HepG2 (cell line): ENCODE data around the gene PRKCE. TPM values are rescaled to one million over a fixed set of nuclear protein-coding genes. Genes with fewer than 3 reads are reported as not detected.

Experiments used
- DNMT3B ChIP-seq: conservative IDR thresholded peaks from 2 replicates; pipeline ENCODE4 v1.6.1; 2016; ENCODE audit warnings: missing biosample characterization, control low read depth
- HNRNPLL ChIP-seq: fragments of 200-400 bp; formaldehyde crosslinking; IDR thresholded peaks from 2 replicates; pipeline ENCODE4 v1.6.1; 2017; ENCODE audit warnings: mild to moderate bottlenecking, low read depth, low read length; ENCODE audit not compliant: poor library complexity, severe bottlenecking
- JUND ChIP-seq: sonication (generic); formaldehyde crosslinking; IDR thresholded peaks from 2 replicates; pipeline ENCODE4 v1.8.0; 2022; ENCODE audit warnings: mild to moderate bottlenecking, missing genetic modification reagents
- MAZ ChIP-seq, 2 experiments: sonication (generic) in 1 of 2; formaldehyde crosslinking in 1 of 2; IDR thresholded peaks; 2 replicates each; pipeline versions ENCODE4 v1.5.0 to v1.6.1; 2012 to 2020; ENCODE audit warnings: low read depth in 2 of 2, mild to moderate bottlenecking in 2 of 2, borderline replicate concordance in 1 of 2, improper control_type of control experiment in 1 of 2, low read length in 1 of 2, missing genetic modification reagents in 1 of 2, moderate library complexity in 1 of 2
- MIER3 ChIP-seq: IDR thresholded peaks from 2 replicates; pipeline ENCODE4 v1.6.1; 2016; ENCODE audit warnings: missing compliant biosample characterization, borderline replicate concordance
- NFIB ChIP-seq: sonication (generic); formaldehyde crosslinking; IDR thresholded peaks from 2 replicates; pipeline ENCODE4 v1.9.0; 2021; ENCODE audit warnings: missing genetic modification reagents, mild to moderate bottlenecking, borderline replicate concordance
- NR2C2 ChIP-seq: sonication (generic); formaldehyde crosslinking; IDR thresholded peaks from 2 replicates; pipeline ENCODE4 v1.4.0; 2020; ENCODE audit warnings: missing genetic modification reagents, mild to moderate bottlenecking, moderate library complexity, borderline replicate concordance
- NRL ChIP-seq: sonication (generic); formaldehyde crosslinking; IDR thresholded peaks from 2 replicates; pipeline ENCODE4 v1.5.0; 2020; ENCODE audit warnings: missing genetic modification reagents, mild to moderate bottlenecking, moderate library complexity, borderline replicate concordance
- RBM22 ChIP-seq: fragments of 200-400 bp; formaldehyde crosslinking; optimal IDR thresholded peaks from 2 replicates; pipeline ENCODE3; 2017; ENCODE audit warnings: mild to moderate bottlenecking, low read length, moderate library complexity
- SIX1 ChIP-seq: sonication (generic); formaldehyde crosslinking; IDR thresholded peaks from 2 replicates; pipeline ENCODE4 v1.4.0; 2020; ENCODE audit warnings: missing genetic modification reagents, borderline replicate concordance
- THYN1 ChIP-seq: sonication (generic); formaldehyde crosslinking; IDR thresholded peaks from 2 replicates; pipeline ENCODE4 v1.8.1; 2023; ENCODE audit warnings: low read depth, mild to moderate bottlenecking, moderate library complexity, missing genetic modification reagents, borderline replicate concordance
- ZBTB43 ChIP-seq: sonication (generic); formaldehyde crosslinking; conservative IDR thresholded peaks from 2 replicates; pipeline ENCODE4 v1.4.0; 2020; ENCODE audit warnings: missing genetic modification reagents
- ZNF121 ChIP-seq: sonication (generic); formaldehyde crosslinking; IDR thresholded peaks from 2 replicates; pipeline ENCODE4 v1.5.0; 2020; ENCODE audit warnings: mild to moderate bottlenecking, missing genetic modification reagents
- ZNF3 ChIP-seq: IDR thresholded peaks from 2 replicates; pipeline ENCODE4 v1.7.0; 2017; ENCODE audit warnings: inconsistent platforms
- ZNF326 ChIP-seq: sonication (generic); formaldehyde crosslinking; IDR thresholded peaks from 2 replicates; pipeline ENCODE4 v1.4.0; 2020; ENCODE audit warnings: missing genetic modification reagents, borderline replicate concordance
- ZNF414 ChIP-seq: sonication (generic); formaldehyde crosslinking; IDR thresholded peaks from 2 replicates; pipeline ENCODE4 v1.5.0; 2020; ENCODE audit warnings: missing genetic modification reagents
- ZNF670 ChIP-seq: sonication (generic); formaldehyde crosslinking; IDR thresholded peaks from 2 replicates; pipeline ENCODE4 v1.8.0; 2022; ENCODE audit warnings: mild to moderate bottlenecking, missing genetic modification reagents, borderline replicate concordance
- ZNF776 ChIP-seq: sonication (generic); formaldehyde crosslinking; IDR thresholded peaks from 2 replicates; pipeline ENCODE4 v1.4.0; 2020; ENCODE audit warnings: mild to moderate bottlenecking, missing genetic modification reagents
- ZNF878 ChIP-seq: sonication (generic); formaldehyde crosslinking; IDR thresholded peaks from 2 replicates; pipeline ENCODE4 v1.8.1; 2023; ENCODE audit warnings: mild to moderate bottlenecking, missing genetic modification reagents, moderate library complexity
- polyA plus RNA-seq, 8 experiments: library from polyadenylated mRNA; depleted of rRNA in 3 of 8; stranded (reverse) in 7 of 8; unstranded in 1 of 8; fragments of >200 nt; fragmentation: Illumina TruSeq in 4 of 8; extraction: Trizol in 4 of 8; gene quantifications; 2 replicates each; pipeline versions ENCODE4 v1.2.1 to v1.2.3, GENCODE V29; 2011 to 2016; ENCODE audit warnings: low read depth in 4 of 8, missing spikeins in 1 of 8, mixed read lengths in 1 of 8; ENCODE audit not compliant: insufficient read depth in 1 of 8
- total RNA-seq, 5 experiments: library from RNA; depleted of rRNA; stranded (reverse); fragments of >200 nt; fragmentation: Illumina TruSeq; extraction: Trizol; gene quantifications; 2 replicates each; pipeline ENCODE4 v1.2.3, GENCODE V29; 2016; ENCODE audit warnings: low read depth in 1 of 5
- TF ChIP-seq, protein P1 (sequence below): sonication (generic); formaldehyde crosslinking; IDR thresholded peaks from 2 replicates; pipeline ENCODE4 v1.4.0; 2020; ENCODE audit warnings: missing genetic modification reagents, borderline replicate concordance
- TF ChIP-seq, protein P2 (sequence below): IDR thresholded peaks from 2 replicates; pipeline ENCODE4 v1.6.1; 2018; ENCODE audit warnings: missing genetic modification reagents, mild to moderate bottlenecking, missing compliant biosample characterization
- TF ChIP-seq, protein P3 (sequence below): sonication (generic); formaldehyde crosslinking; IDR thresholded peaks from 2 replicates; pipeline ENCODE4 v1.4.0; 2020; ENCODE audit warnings: mild to moderate bottlenecking, missing genetic modification reagents

PRKCE gene
- total and polyA plus RNA-seq, 2 of the 13 experiments (the other 11 are each of a cell fraction or from before 2014, with no cell fraction given) = 1.0 to 3.9 TPM

DNA sequence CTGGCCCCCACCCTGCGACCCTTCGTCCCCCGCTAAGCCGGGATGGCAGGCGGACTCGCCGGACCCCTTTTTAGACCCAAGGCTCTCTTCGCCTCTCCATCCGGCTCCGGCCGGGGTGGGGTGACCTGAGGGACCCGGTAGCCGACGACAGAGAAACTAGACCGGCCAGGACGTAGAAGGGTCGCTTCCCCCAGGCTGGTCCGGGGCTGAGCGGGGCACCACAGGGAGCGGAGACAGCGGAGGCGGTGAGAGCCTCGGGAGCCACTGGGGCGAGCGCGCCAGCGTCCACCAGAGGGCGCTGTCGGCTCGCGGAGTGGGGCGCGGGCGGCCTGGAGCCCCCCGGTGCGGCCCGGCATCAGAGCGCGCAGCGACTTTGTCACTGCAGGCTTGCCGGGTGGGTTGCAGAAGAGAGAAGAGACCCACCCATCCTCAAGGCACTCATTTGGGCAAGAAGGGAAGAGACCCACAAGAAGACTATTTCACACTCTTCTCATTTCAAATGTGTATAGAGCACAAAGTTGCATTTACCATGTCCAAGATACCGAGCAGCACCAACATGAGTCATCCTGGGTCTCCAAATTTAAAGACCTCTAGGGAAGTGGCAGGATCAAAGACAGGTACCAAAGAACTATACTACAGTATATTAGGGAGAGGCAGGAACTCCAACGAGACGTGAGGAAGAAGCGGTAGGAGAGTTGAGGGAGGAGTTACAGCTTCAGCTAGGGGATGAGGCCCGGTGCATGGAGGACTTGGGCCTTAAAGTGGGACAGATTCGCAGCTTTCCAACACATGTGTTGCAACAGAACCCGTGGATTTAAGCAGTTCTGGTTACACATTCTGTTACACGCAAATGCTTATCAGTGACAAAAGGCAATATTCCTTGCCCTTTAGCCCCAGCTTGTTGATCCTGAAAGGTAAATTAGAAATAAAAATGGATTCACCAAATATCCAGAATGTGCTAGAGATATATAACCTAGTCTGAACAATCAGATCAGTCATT is 7.6 kb upstream of the PRKCE start (continued):
- TF ChIP-seq NFIB (CRISPR knock-in tag) (no peak), JUND (CRISPR knock-in tag) (no peak), SIX1 (CRISPR knock-in tag) (no peak), ZBTB43 (CRISPR knock-in tag) (no peak), MIER3 (CRISPR knock-in tag) (no peak), ZNF414 (CRISPR knock-in tag) (peak; percentile 33; the same call in 1 of the 2 replicates), MAZ (IDR thresholded peaks at IDR 0.05; ENCODE audit: borderline replicate concordance, low read depth, low read length) (no peak), MAZ (CRISPR knock-in tag; IDR thresholded peaks at IDR 0.05; ENCODE audit: low read depth) (peak; percentile 78; the same call in 1 of the 2 replicates), DNMT3B (no peak), ZNF776 (CRISPR knock-in tag) (no peak), ZNF878 (no peak), ZNF121 (CRISPR knock-in tag) (no peak), NRL (CRISPR knock-in tag) (peak; percentile 53; the same call in 1 of the 2 replicates), NR2C2 (no peak; the same call in 1 of the 2 replicates), ZNF326 (CRISPR knock-in tag) (no peak), THYN1 (CRISPR knock-in tag) (no peak), RBM22 (no peak), HNRNPLL (peak; percentile 98), ZNF3 (CRISPR knock-in tag) (no peak), ZNF670 (CRISPR knock-in tag) (peak; percentile 78; the same call in 1 of the 2 replicates)
- TF ChIP-seq, protein P1, sequence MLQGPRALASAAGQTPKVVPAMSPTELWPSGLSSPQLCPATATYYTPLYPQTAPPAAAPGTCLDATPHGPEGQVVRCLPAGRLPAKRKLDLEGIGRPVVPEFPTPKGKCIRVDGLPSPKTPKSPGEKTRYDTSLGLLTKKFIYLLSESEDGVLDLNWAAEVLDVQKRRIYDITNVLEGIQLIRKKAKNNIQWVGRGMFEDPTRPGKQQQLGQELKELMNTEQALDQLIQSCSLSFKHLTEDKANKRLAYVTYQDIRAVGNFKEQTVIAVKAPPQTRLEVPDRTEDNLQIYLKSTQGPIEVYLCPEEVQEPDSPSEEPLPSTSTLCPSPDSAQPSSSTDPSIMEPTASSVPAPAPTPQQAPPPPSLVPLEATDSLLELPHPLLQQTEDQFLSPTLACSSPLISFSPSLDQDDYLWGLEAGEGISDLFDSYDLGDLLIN = no peak
- TF ChIP-seq, protein P2, sequence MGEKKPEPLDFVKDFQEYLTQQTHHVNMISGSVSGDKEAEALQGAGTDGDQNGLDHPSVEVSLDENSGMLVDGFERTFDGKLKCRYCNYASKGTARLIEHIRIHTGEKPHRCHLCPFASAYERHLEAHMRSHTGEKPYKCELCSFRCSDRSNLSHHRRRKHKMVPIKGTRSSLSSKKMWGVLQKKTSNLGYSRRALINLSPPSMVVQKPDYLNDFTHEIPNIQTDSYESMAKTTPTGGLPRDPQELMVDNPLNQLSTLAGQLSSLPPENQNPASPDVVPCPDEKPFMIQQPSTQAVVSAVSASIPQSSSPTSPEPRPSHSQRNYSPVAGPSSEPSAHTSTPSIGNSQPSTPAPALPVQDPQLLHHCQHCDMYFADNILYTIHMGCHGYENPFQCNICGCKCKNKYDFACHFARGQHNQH = 0 out of 2 replicates have a peak, but pooled peaks have one; percentile 39
- TF ChIP-seq, protein P3, sequence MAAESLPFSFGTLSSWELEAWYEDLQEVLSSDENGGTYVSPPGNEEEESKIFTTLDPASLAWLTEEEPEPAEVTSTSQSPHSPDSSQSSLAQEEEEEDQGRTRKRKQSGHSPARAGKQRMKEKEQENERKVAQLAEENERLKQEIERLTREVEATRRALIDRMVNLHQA (CRISPR knock-in tag) = no peak
